Globus pallidus (tissue), 1 donor: Measurements from ENCODE around the gene PIK3AP1.
"Not testable (repeated sequence)": the region's sequence is repeated elsewhere in the genome, so short reads cannot be mapped to it uniquely, and the experiment has no call there.

Experiments used
- DNase-seq: peaks from one replicate; pipeline ENCODE4 v3.0.0-alpha.2; 2015; ENCODE audit warnings: low spot score

PIK3AP1 gene

DNA sequence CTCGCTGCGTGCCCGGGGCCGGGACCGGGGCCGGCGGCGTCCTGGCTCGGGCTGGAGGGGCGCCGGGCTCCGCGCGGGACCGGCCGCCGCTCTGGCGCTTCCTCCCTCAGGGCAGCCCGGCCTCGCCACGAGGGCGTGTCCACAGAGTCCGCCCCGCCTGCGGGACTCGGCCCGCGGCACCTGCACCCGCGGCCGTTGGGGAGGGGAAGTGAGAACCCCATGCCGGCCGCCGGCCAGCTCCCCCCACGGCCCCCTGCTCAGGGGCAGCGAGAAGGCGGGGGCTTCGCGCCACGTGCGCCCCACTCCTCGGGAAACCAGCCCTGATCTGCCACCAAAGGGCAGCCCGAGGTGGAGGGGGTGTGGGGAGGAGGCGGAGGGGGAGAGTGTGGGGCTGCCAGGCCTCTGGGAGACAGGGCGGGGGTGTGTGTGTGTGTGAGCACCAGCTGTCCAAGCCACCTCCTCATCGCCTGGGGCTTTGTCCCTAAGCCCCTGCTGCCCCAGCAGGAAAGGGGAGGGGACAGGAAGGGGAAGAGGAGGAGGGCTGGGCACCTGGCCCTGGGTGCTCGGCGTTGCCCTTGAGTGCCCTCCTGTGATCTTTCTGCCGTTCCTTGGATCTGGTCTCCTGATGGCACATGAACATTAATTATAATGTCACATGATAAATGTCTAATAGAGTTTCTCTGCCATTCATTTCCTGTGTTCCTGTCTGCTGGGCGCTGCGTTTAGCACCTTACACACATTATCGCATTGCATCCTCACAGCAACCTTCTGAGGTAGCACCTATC, at the start of gene PIK3AP1:
PIK3AP1 (minus strand) TSS at position 93 of the 785 bp plus-strand sequence. CDS start 120 bp downstream, outside the sequence.
- DNase-seq, result no peak

- DNase-seq, result no peak
Measured at GRCh38 chr10:96768136-96768535, 47.8 kb upstream of the PIK3AP1 start.

DNA sequence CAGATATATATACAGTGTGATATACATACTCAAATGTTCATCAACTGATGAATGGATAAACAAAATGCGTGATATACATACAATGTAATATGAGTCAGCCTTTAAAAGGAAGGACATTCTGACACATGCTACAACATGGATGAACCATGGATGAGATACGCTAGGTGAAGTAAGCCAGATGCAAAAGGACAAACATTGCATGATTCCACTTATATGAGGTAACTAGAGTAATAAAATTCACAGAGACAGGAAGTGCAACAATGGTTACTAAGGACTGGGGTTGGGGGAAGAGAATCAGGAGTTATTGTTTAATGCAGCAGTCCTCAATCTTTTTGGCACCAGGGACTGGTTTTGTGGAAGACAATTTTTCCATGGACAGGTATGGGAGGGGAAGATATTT, 47.3 kb upstream of the PIK3AP1 start:
- DNase-seq, result no peak

GRCh38 chr10:96765406-96766240, 45.3 kb upstream of the PIK3AP1 start:
- peak; percentile 45 for DNase-seq

- no peak for DNase-seq
Measured at GRCh38 chr10:96764425-96765060, 44.2 kb upstream of the PIK3AP1 start.

- peak; percentile 26 for DNase-seq
Measured at GRCh38 chr10:96758423-96758822, 38.1 kb upstream of the PIK3AP1 start.

DNA sequence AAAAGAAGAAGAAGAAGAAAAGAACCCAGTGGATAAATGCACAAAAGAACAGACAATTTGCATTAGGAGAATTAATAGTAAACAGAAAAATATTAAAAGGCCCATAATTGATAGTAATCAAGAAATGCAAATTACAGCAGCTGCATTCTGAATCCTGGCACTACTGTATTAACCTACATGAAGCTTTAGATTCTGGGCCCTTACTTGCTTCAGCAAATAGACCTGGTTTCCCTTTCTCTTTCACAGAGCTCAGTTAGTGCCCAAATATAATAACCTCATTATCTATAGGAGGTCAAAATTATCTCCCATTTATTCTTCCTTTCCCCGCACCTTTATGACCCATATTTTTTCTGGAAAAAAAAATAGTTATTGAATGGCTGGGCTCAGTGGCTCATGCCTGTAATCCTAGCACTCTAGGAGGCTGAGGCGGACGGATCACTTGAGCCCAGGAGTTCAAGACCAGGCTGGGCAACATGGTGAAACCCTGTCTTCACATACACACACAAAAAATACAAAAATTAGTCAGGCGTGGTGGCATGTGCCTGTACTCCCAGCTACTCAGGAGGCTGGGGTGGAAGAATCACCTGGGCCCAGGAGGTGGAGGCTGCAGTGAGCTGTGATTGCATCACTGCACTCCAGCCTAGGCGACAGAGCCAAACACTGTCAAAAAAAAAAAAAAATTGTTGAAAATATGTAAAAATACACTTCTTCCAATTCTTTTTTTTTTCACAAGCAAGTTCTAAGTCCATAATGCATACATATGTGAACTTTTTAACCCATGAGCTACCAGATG, 36.0 kb upstream of the PIK3AP1 start:
- DNase-seq, result no peak

GRCh38 chr10:96753956-96754355, 33.6 kb upstream of the PIK3AP1 start:
- DNase-seq, result no peak

DNA sequence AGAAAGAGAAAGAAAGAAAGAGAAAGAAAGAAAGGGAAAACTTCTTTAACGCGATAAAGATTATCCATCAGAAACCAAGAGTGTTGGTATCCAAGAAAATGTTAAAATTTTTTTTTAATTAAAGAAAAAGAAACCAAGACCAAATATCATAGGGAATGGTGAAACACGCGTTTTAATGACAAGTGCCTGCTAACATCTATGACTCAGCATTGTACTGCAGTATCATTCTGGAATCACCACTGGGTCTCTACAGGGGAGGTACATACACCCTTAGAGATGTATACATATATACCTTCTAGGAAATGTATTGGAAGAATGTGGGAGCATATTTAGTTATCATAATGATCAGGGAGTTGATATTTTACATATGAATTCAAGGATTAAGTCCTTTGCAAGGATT, 32.1 kb upstream of the PIK3AP1 start:
- DNase-seq, result no peak

DNA sequence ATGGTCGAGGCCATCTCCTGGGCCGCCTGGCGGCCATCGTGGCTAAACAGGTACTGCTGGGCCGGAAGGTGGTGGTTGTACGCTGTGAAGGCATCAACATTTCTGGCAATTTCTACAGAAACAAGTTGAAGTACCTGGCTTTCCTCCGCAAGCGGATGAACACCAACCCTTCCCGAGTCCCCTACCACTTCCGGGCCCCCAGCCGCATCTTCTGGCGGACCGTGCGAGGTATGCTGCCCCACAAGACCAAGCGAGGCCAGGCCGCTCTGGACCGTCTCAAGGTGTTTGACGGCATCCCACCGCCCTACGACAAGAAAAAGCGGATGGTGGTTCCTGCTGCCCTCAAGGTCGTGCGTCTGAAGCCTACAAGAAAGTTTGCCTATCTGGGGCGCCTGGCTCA, 30.0 kb upstream of the PIK3AP1 start:
- DNase-seq, result not testable (repeated sequence)

DNA sequence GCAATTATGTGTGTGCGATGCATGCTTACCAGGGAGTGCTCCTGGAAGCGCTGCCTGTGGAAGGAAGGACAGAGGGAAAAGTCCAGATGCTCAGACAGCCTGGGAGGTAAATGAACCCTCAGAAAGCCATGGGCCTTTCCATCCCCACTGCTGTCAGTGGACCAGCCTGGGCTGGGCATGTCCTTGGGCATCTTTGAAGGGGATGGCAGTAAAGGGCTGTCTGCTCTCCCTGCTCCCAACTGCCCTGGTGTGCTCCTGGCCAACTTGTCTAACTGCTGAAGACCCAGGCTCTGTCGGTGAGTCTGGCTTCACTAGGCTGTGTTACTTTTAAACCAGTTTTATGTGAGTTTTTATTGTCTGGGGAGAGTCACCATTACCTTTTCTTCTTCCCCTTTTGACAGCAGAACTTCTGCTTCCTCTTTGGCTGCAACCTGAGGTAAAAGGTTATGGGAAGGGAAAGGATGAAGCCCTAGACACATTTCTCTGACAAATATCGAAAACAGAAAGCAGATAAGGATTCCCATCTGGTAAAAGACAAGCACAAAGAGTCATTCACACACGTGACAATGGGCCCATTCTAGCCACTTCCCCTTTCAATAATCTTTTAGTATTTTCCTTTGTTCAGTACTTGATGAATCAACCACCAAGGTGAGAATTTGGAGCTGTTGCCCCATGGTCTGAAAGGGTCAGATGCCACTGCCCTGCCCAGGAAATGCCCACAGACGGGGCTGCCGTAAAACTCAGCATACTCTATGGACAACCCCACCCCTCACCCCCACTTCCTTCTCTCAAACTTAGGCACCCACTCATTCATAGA, 27.6 kb upstream of the PIK3AP1 start:
- peak; percentile 28 for DNase-seq

DNA sequence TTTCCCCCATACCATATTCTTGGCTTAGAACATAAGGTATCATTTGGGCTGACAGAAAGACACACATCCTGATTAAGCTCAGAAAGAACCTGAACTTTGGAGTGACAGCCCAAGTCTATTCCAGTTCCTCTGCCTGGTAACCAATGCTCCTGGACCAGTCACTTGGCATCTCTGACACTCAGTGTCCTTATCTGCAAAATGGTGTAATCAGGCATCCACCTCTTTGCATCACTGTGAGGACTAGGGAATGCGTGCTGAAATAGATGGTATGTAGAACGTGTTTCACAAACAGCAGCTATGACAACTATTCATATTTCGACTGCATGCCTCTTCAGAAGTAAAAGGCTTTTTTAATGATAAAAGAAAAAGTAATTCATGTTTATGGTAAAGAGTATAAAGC, 26.2 kb upstream of the PIK3AP1 start:
- DNase-seq, result no peak

- no peak for DNase-seq
Measured at GRCh38 chr10:96745950-96746349, 25.6 kb upstream of the PIK3AP1 start.

- no peak for DNase-seq
Measured at GRCh38 chr10:96743988-96744585, 23.8 kb upstream of the PIK3AP1 start.

DNA sequence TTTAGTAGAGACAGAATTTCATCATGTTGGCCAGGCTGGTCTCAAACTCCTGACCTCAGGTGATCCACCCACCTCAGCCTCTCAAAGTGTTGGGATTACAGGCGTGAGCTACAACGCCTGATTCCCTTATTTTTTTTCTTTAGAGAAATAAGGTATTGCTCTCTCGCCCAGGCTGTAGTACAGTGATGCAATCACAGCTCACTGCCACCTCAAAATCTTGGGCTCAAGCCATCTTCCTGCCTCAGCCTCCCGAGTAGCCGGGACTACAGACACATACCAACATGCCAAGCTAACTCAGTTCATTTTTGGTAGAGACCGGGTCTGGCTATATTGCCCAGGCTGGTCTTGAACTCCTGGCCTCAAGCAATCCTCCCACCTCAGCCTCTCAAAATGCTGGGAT, 21.2 kb upstream of the PIK3AP1 start:
- not testable (repeated sequence) for DNase-seq

GRCh38 chr10:96740579-96741281, 20.4 kb upstream of the PIK3AP1 start:
- DNase-seq, result peak; percentile 60

DNA sequence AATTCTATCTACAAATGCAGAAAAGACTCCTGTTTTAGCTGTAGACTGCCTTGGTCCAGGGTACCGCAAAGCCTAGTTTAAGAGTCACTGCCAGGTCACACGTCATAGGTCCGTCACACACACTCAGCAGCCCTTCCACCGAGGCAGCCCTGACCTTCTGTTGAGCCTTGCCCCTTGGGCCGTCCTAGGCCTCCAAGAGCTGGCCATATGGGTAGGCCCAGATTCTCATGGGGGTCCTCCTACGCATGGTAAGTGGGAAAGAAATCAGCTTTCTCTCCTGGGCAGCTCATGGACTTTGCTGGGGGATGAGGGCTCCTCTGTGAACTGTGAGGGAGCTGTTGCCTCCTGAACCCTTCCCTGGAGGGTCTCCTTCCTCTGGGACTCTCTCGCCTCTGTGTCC, 19.8 kb upstream of the PIK3AP1 start:
- DNase-seq, result no peak

DNA sequence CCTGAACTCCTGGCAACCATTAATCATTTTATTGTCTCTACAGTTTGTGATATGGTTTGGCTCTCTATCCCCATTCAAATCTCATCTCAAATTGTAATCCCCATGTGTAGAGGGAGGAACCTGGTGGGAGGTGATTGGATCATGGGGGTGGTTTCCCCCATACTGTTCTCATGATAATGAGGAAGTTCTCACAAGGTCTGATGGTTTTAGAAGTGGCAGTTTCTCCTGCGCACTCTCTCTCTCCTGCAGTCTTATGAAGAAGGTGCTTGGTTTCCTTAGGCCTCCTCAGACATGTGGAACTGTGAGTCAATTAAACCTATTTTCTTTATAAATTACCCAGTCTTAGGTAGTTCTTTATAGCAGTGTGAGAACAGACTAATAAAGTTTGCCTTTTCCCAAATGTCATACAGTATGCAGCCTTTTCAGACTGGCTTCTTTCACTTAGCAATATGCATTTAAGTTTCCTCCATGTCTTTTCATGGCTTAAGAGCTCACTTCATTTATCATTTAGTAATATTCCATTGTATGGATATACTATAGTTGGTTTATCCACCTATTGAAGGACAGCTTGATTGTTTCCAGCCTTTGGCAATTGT, 17.1 kb upstream of the PIK3AP1 start:
- not testable (repeated sequence) for DNase-seq

DNA sequence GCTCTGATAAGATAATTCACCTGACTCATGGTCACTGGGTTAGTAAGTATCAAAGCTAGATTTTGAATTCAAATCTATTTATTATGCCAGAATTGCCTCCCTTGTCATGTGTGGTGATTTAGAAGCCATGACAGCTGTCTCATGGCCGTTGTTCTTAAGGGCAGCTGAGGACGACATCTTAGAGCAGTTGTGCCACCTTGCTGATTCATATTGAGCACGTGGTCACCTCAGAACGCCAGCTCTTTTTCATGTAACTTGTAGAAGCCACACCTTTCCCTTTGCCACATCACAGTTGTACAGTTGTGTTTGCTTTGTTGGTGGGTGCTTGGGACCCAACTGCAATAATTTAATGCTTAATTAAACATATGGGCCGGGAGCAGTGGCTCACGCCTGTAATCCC, 4.3 kb upstream of the PIK3AP1 start:
- no peak for DNase-seq

DNA sequence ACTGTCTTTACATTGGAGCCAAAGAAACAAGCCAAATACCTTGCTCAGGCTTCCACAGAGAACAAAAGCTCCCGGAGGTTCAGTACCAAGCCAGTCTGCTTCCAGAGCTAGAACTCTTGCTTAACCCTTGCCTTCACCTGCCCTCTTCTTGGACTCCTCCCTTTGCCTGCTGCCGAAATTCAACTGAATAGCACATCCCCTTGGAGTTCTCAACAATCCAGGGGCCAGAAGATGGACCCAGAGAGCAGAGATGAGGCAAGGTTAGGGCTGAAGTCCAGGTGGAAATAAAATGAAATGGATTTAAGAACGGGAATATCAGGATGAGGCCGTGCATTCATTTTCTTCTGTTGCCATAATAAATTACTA, 876 bp upstream of the PIK3AP1 start:
- no peak for DNase-seq
